K562 (cell line): ENCODE data around the gene COQ8B.

Experiments used
- CLOCK ChIP-seq: fragments of 250-450 bp; sonication (Bioruptor Pico); IDR thresholded peaks from 2 replicates; pipeline ENCODE4 v1.4.0; 2020; ENCODE audit warnings: mild to moderate bottlenecking, moderate library complexity, borderline replicate concordance
- CTCF ChIP-seq, 3 experiments: IDR thresholded peaks in 2 of 3; conservative IDR thresholded peaks in 1 of 3; 2 replicates each; pipeline ENCODE4 v1.5.1; 2011 to 2012; ENCODE audit warnings: low read length in 3 of 3, mild to moderate bottlenecking in 3 of 3, control low read depth in 2 of 3, improper control_type of control experiment in 1 of 3, inconsistent platforms in 1 of 3, low read depth in 1 of 3, mixed read lengths in 1 of 3, moderate library complexity in 1 of 3; ENCODE audit not compliant: insufficient read depth in 2 of 3
- EP300 ChIP-seq: IDR thresholded peaks from 2 replicates; pipeline ENCODE4 v1.6.1; 2012; ENCODE audit warnings: low read length, improper control_type of control experiment
- SNAPC5 ChIP-seq: fragments of 250-450 bp; sonication (Bioruptor Pico); IDR thresholded peaks from 2 replicates; pipeline ENCODE4 v1.8.0; 2021; ENCODE audit warnings: moderate library complexity, mild to moderate bottlenecking, inconsistent platforms
- WHSC1 ChIP-seq: IDR thresholded peaks from one replicate; pipeline ENCODE4 v1.6.1; 2012; ENCODE audit warnings: low read length, control low read depth, inconsistent platforms
- ZNF133 ChIP-seq: fragments of 250-450 bp; sonication (Bioruptor Pico); IDR thresholded peaks from 2 replicates; pipeline ENCODE4 v1.4.0; 2020; ENCODE audit warnings: mild to moderate bottlenecking

GRCh38 chr19:40709817-40710216, 6.9 kb downstream of the COQ8B start:
- TF ChIP-seq WHSC1 (no peak), CTCF (IDR thresholded peaks at IDR 0.05 in 2 of 3, conservative IDR thresholded peaks at IDR 0.05 in 1 of 3; ENCODE audit: insufficient read depth in 2 of 3, low read depth in 1 of 3, low read length in 3 of 3) (no peak), ZNF133 (no peak), CLOCK (no peak), EP300 (no peak), SNAPC5 (no peak)
